Measurements from ENCODE around the gene TAPBP. TPM values are rescaled to one million over a fixed set of nuclear protein-coding genes. Genes with fewer than 3 reads are reported as not detected.

Gene TAPBP
- total and polyA plus RNA-seq, 9 of the 15 experiments (the other 6 are each of a cell fraction or from before 2014, with no cell fraction given) = 5.6 to 74.0 (median 22.3) TPM

GRCh38 chr6:33312361-33313104, 1.3 kb downstream of the TAPBP start (continued):
- TF ChIP-seq, protein P1, sequence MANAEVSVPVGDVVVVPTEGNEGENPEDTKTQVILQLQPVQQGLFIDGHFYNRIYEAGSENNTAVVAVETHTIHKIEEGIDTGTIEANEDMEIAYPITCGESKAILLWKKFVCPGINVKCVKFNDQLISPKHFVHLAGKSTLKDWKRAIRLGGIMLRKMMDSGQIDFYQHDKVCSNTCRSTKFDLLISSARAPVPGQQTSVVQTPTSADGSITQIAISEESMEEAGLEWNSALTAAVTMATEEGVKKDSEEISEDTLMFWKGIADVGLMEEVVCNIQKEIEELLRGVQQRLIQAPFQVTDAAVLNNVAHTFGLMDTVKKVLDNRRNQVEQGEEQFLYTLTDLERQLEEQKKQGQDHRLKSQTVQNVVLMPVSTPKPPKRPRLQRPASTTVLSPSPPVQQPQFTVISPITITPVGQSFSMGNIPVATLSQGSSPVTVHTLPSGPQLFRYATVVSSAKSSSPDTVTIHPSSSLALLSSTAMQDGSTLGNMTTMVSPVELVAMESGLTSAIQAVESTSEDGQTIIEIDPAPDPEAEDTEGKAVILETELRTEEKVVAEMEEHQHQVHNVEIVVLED (CRISPR knock-in tag; IDR thresholded peaks at IDR 0.05) = no peak
- TF ChIP-seq ILF3 (IDR thresholded peaks at IDR 0.05; ENCODE audit: borderline replicate concordance) (no peak), ZFP1 (CRISPR knock-in tag; IDR thresholded peaks at IDR 0.05) (no peak), ZNF224 (CRISPR knock-in tag; IDR thresholded peaks at IDR 0.05) (no peak), L3MBTL2 (IDR thresholded peaks at IDR 0.05) (no peak), ZNF444 (CRISPR knock-in tag; IDR thresholded peaks at IDR 0.05) (no peak), NONO (IDR thresholded peaks at IDR 0.05; ENCODE audit: low read depth in 2 of 2, low read length in 1 of 2) (no peak), RBFOX2 (IDR thresholded peaks at IDR 0.05; ENCODE audit: low read depth, low read length) (peak; percentile 53), BCL6 (CRISPR knock-in tag; IDR thresholded peaks at IDR 0.05) (no peak), ZC3H4 (CRISPR knock-in tag; IDR thresholded peaks at IDR 0.05; ENCODE audit: borderline replicate concordance) (0 out of 2 replicates have a peak, but pooled peaks have one; percentile 53), HDAC1 (IDR thresholded peaks at IDR 0.05) (peak in 1 of 2 experiments; percentile 73; a peak in 2 of 4 replicates), PTBP1 (IDR thresholded peaks at IDR 0.05; ENCODE audit: low read depth, low read length) (no peak), SP1 (CRISPR knock-in tag; IDR thresholded peaks at IDR 0.05) (peak; percentile 53; the same call in 1 of the 2 replicates), TRIM24 (IDR thresholded peaks at IDR 0.05) (no peak), POLR2AphosphoS5 (IDR thresholded peaks at IDR 0.05; ENCODE audit: control insufficient read depth, insufficient read depth, low read depth, low read length) (no peak), EGR1 (conservative IDR thresholded peaks at IDR 0.05) (peak; percentile 90)
- TF ChIP-seq, protein P2, sequence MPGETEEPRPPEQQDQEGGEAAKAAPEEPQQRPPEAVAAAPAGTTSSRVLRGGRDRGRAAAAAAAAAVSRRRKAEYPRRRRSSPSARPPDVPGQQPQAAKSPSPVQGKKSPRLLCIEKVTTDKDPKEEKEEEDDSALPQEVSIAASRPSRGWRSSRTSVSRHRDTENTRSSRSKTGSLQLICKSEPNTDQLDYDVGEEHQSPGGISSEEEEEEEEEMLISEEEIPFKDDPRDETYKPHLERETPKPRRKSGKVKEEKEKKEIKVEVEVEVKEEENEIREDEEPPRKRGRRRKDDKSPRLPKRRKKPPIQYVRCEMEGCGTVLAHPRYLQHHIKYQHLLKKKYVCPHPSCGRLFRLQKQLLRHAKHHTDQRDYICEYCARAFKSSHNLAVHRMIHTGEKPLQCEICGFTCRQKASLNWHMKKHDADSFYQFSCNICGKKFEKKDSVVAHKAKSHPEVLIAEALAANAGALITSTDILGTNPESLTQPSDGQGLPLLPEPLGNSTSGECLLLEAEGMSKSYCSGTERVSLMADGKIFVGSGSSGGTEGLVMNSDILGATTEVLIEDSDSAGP (CRISPR knock-in tag; IDR thresholded peaks at IDR 0.05) = 0 out of 2 replicates have a peak, but pooled peaks have one; percentile 53
- TF ChIP-seq, protein P3, sequence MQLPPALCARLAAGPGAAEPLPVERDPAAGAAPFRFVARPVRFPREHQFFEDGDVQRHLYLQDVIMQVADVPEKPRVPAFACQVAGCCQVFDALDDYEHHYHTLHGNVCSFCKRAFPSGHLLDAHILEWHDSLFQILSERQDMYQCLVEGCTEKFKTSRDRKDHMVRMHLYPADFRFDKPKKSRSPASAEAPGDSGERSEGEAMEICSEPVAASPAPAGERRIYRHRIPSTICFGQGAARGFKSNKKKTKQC (CRISPR knock-in tag; IDR thresholded peaks at IDR 0.05) = peak; percentile 32; the same call in 1 of the 2 replicates
- TF ChIP-seq, protein P4, sequence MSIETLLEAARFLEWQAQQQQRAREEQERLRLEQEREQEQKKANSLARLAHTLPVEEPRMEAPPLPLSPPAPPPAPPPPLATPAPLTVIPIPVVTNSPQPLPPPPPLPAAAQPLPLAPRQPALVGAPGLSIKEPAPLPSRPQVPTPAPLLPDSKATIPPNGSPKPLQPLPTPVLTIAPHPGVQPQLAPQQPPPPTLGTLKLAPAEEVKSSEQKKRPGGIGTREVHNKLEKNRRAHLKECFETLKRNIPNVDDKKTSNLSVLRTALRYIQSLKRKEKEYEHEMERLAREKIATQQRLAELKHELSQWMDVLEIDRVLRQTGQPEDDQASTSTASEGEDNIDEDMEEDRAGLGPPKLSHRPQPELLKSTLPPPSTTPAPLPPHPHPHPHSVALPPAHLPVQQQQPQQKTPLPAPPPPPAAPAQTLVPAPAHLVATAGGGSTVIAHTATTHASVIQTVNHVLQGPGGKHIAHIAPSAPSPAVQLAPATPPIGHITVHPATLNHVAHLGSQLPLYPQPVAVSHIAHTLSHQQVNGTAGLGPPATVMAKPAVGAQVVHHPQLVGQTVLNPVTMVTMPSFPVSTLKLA (conservative IDR thresholded peaks at IDR 0.05) = peak; percentile 32 to 70; a peak in 3 of 4 replicates
- TF ChIP-seq, protein P5, sequence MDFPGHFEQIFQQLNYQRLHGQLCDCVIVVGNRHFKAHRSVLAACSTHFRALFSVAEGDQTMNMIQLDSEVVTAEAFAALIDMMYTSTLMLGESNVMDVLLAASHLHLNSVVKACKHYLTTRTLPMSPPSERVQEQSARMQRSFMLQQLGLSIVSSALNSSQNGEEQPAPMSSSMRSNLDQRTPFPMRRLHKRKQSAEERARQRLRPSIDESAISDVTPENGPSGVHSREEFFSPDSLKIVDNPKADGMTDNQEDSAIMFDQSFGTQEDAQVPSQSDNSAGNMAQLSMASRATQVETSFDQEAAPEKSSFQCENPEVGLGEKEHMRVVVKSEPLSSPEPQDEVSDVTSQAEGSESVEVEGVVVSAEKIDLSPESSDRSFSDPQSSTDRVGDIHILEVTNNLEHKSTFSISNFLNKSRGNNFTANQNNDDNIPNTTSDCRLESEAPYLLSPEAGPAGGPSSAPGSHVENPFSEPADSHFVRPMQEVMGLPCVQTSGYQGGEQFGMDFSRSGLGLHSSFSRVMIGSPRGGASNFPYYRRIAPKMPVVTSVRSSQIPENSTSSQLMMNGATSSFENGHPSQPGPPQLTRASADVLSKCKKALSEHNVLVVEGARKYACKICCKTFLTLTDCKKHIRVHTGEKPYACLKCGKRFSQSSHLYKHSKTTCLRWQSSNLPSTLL (IDR thresholded peaks at IDR 0.05) = no peak

Measured in K562 (cell line).